Adrenal gland (tissue), 12 donors: ENCODE data around the gene RFT1. TPM values are rescaled to one million over a fixed set of nuclear protein-coding genes. Genes with fewer than 3 reads are reported as not detected.
A peak's percentile ranks its signal among the peaks of the same experiment; 100 is the strongest.

Experiments
- DNase-seq, 7 donors: peaks; one replicate each; pipeline ENCODE4 v3.0.0-alpha.2; 2019 to 2020
- H3K27ac ChIP-seq, 5 donors: fragments of 200-600 bp; sonication (generic) in 4 of 5; 1 replicate in 3 of 5; 2 replicates in 2 of 5; pipeline versions ENCODE4 v1.5.1 to v1.8.0; 2016 to 2020; ENCODE audit warnings: mild to moderate bottlenecking in 1 of 5
- H3K27me3 ChIP-seq: fragments of 200-600 bp; 2 replicates; pipeline ENCODE4 v1.8.0; 2021
- H3K36me3 ChIP-seq, 2 donors: fragments of 200-600 bp; replicated peaks in 1 of 2; 1 replicate in 1 of 2; 2 replicates in 1 of 2; pipeline versions ENCODE4 v1.5.1 to v1.8.0; 2018 to 2022
- H3K4me1 ChIP-seq, 2 donors: fragments of 200-600 bp; replicated peaks in 1 of 2; 1 replicate in 1 of 2; 2 replicates in 1 of 2; pipeline versions ENCODE4 v1.5.1 to v1.8.0; 2018 to 2021
- H3K4me3 ChIP-seq, 4 donors: fragments of 200-600 bp; sonication (generic) in 3 of 4; one replicate each; pipeline ENCODE4 v1.5.1; 2016 to 2018
- H3K9me3 ChIP-seq, 3 donors: fragments of 200-600 bp; sonication (generic) in 1 of 3; replicated peaks in 1 of 3; 1 replicate in 2 of 3; 2 replicates in 1 of 3; pipeline versions ENCODE4 v1.5.1 to v1.8.0; 2016 to 2021
- POLR2A ChIP-seq, 2 donors: fragments of 450-650 bp; IDR thresholded peaks; one replicate each; pipeline ENCODE4 v1.6.1; 2017; ENCODE audit warnings: antibody characterized with exemption in 2 of 2, mild to moderate bottlenecking in 2 of 2, moderate library complexity in 1 of 2
- WGBS, 4 donors: extraction: QIAGEN DNeasy Blood & Tissue Kit in 2 of 4; methylation state at CpG; one replicate each; pipeline versions ENCODE4 v1.1.5 to v1.1.7; 2013 to 2017; 5-methylcytosine and 5-hydroxymethylcytosine counted together
- intact Hi-C, 2 donors: fragments of 100-400 bp; cut with DNase I; formaldehyde crosslinking; loops; one replicate each; pipeline versions ENCODE4 v1.14.1 to v1.15.0; 2022 to 2023
- polyA plus RNA-seq, 3 donors: library from polyadenylated mRNA; stranded (reverse); fragments of 200-250 nt in 2 of 3; fragments of 350-450 nt in 1 of 3; fragmentation: Illumina TruSeq in 1 of 3; extraction: RNeasy Lipid Tissue Mini Kit (QIAGEN cat#74804) in 1 of 3; gene quantifications; one replicate each; pipeline ENCODE4 v1.2.3, GENCODE V29; 2013 to 2014
- total RNA-seq, 9 donors: library from RNA; depleted of rRNA in 4 of 9; stranded (reverse); fragments of >200 nt in 4 of 9; fragments of 120-200 nt in 1 of 9; fragmentation: NEBNext Ultra II Directional in 1 of 9; extraction: Animal tissue kit (Norgen Biotek cat#: 25700) in 1 of 9; gene quantifications; one replicate each; pipeline versions ENCODE4 v1.1.0 to v1.2.4, GENCODE V29; 2013 to 2023
- TF ChIP-seq, protein P1 (sequence below), 6 experiments: fragments of 450-650 bp in 4 of 6; fragments of 200-600 bp in 2 of 6; sonication (generic) in 1 of 6; IDR thresholded peaks; 1 replicate in 5 of 6; 2 replicates in 1 of 6; pipeline versions ENCODE4 v1.5.1 to v1.8.0; 2016 to 2021; ENCODE audit warnings: antibody characterized with exemption in 6 of 6, mild to moderate bottlenecking in 2 of 6, moderate library complexity in 1 of 6
- donor health status: healthy with polysubstance abuse.
- donor health status: Bipolar disorder and iron deficiency.
- donor health status: DM: yes; HTN: yes; CAD: no.
- donor health status: DM: no; HTN: no; CAD: no.
- donor health status: DM: no; HTN: no; CAD: no.
- donor health status: DM: yes; HTN: yes; CAD: no.

RFT1 gene
- total and polyA plus RNA-seq, 12 donors = 6.7 to 34.5 (median 20.4) TPM

DNA sequence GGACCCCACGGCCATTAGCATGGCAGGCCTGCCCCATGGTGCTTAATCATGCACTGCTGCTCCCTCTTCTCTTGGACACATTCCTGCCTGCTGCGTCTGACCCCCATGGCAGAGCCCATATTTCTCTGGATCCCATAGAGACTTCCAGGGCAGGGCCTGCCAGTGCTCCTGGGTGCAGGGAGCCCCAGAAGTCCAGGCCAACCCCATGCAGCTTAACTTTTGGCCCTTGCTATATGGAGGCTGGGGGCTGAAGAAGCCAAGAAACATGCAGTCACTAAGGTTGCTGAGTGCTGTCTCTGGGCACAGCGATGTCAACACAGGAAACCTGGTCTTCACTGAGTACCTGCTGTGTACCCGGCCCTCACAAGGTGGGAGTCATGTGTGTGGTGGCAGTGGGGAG, 19.5 kb upstream of the RFT1 start:
- Histone ChIP-seq H3K4me3 (no peak overlapping the region), H3K27me3 (no peaks in the 10 kb centered on the region), H3K4me1 (peaks cover 29 to 66% of the 10 kb centered on the region in 2 donors), H3K27ac (peak overlapping the region in 3 of 5 donors; percentile 77 to 85 (median 84)), H3K9me3 (no peaks in the 10 kb centered on the region), H3K36me3 (no peaks in the 10 kb centered on the region)
- TF ChIP-seq, protein P1, sequence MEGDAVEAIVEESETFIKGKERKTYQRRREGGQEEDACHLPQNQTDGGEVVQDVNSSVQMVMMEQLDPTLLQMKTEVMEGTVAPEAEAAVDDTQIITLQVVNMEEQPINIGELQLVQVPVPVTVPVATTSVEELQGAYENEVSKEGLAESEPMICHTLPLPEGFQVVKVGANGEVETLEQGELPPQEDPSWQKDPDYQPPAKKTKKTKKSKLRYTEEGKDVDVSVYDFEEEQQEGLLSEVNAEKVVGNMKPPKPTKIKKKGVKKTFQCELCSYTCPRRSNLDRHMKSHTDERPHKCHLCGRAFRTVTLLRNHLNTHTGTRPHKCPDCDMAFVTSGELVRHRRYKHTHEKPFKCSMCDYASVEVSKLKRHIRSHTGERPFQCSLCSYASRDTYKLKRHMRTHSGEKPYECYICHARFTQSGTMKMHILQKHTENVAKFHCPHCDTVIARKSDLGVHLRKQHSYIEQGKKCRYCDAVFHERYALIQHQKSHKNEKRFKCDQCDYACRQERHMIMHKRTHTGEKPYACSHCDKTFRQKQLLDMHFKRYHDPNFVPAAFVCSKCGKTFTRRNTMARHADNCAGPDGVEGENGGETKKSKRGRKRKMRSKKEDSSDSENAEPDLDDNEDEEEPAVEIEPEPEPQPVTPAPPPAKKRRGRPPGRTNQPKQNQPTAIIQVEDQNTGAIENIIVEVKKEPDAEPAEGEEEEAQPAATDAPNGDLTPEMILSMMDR (IDR thresholded peaks at IDR 0.05) = no peak
- TF ChIP-seq POLR2A (IDR thresholded peaks at IDR 0.05) = no peak
- DNase-seq = no peak
- intact Hi-C loops = no loop called here
- WGBS, 4 donors = 77 to 90% (median 81%) methylated on average over 3 to 4 of the region's 4 CpGs

- TF ChIP-seq POLR2A (IDR thresholded peaks at IDR 0.05) = no peak
- TF ChIP-seq, protein P1 (IDR thresholded peaks at IDR 0.05) = no peak
- no peaks in the 10 kb centered on the region for H3K36me3 ChIP-seq
- H3K27me3 ChIP-seq = no peaks in the 10 kb centered on the region
- peak overlapping the region in 2 of 5 donors; percentile 77 to 84 for H3K27ac ChIP-seq
- 91 to 92% (median 92%) methylated on average over 12 to 13 of the region's 13 CpGs for WGBS, 4 donors
- no peak overlapping the region for H3K4me3 ChIP-seq
- H3K9me3 ChIP-seq = no peaks in the 10 kb centered on the region
- intact Hi-C loops = no loop called here
- peaks cover 25 to 62% of the 10 kb centered on the region in 2 donors for H3K4me1 ChIP-seq
- no peak for DNase-seq
These were observed 18.9 kb upstream of the RFT1 start for GRCh38 chr3:53149006-53149690.

DNA sequence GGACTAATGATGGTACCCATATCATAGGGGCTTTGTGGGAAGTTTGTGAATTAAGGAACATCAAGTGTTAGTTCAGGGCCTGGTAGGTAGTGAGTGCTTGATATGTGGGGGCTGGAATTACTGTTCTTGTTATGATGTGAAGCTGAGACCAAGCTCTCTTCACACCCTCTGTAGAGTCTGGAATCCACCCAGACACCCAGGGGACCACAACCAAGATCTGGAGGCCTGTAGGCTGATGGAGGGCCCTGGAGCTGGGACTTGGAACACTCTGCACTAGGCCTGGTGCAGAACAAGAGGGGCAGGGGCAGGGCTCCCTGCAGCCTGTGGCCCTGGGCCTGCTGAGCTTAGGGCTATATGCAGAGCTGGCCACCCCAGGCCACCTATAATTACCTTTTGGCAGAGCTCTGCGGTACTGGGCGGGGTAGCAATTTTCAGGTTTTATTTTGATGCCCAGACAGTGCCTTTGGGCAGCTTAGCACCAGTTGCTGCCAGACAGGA, 17.7 kb upstream of the RFT1 start:
- H3K4me1 ChIP-seq = peaks cover 25 to 50% of the 10 kb centered on the region in 2 donors
- no peaks in the 10 kb centered on the region for H3K27me3 ChIP-seq
- H3K9me3 ChIP-seq = no peaks in the 10 kb centered on the region
- intact Hi-C loops = no loop called here
- no peak overlapping the region for H3K4me3 ChIP-seq
- H3K36me3 ChIP-seq = no peaks in the 10 kb centered on the region
- WGBS, 4 donors = 97 to 100% (median 100%) methylated on average over 1 to 2 of the region's 2 CpGs
- no peak for DNase-seq
- H3K27ac ChIP-seq = peak overlapping the region in 1 of 5 donors; percentile 75
- TF ChIP-seq, protein P1 (IDR thresholded peaks at IDR 0.05) = no peak
- no peak for TF ChIP-seq POLR2A (IDR thresholded peaks at IDR 0.05)

GRCh38 chr3:53147151-53147902, 17.1 kb upstream of the RFT1 start:
- Histone ChIP-seq H3K27ac (peak overlapping the region in 4 of 5 donors; percentile 52 to 75 (median 59)), H3K4me1 (peaks cover 25 to 44% of the 10 kb centered on the region in 2 donors), H3K27me3 (no peaks in the 10 kb centered on the region), H3K9me3 (no peaks in the 10 kb centered on the region), H3K4me3 (no peak overlapping the region), H3K36me3 (no peaks in the 10 kb centered on the region)
- no peak for TF ChIP-seq POLR2A (IDR thresholded peaks at IDR 0.05)
- TF ChIP-seq, protein P1 (IDR thresholded peaks at IDR 0.05) = no peak
- intact Hi-C loops = no loop called here
- DNase-seq = peak in 1 of 7 donors; percentile 29
- 70 to 77% (median 75%) methylated on average over 7 to 11 of the region's 11 CpGs for WGBS, 4 donors
